ENCODE results near the gene TLE1.
"Not testable (repeated sequence)": the region's sequence is repeated elsewhere in the genome, so short reads cannot be mapped to it uniquely, and the experiment has no call there.

Gene TLE1

GRCh38 chr9:81621785-81622259 lies 67.5 kb downstream of the TLE1 start:
- no peak for DNase-seq

- DNase-seq = no peak
These were observed 68.2 kb downstream of the TLE1 start for GRCh38 chr9:81621118-81621517.

- DNase-seq = no peak
These were observed 69.4 kb downstream of the TLE1 start for GRCh38 chr9:81620002-81620390.

- no peak for DNase-seq
These were observed 69.9 kb downstream of the TLE1 start for GRCh38 chr9:81619353-81620001.

GRCh38 chr9:81618923-81619322 lies 70.4 kb downstream of the TLE1 start:
- DNase-seq = no peak

GRCh38 chr9:81616141-81616540 lies 73.2 kb downstream of the TLE1 start:
- DNase-seq = no peak

- DNase-seq = no peak
These were observed 75.0 kb downstream of the TLE1 start for GRCh38 chr9:81614335-81614734.

- no peak for DNase-seq
These were observed 76.1 kb downstream of the TLE1 start for GRCh38 chr9:81613002-81613812.

- no peak for DNase-seq
These were observed 77.7 kb downstream of the TLE1 start for GRCh38 chr9:81611664-81612063.

GRCh38 chr9:81610740-81611107 lies 78.6 kb downstream of the TLE1 start:
- DNase-seq = no peak

- DNase-seq = no peak
These were observed 79.3 kb downstream of the TLE1 start for GRCh38 chr9:81609782-81610739.

- DNase-seq = no peak
These were observed 81.1 kb downstream of the TLE1 start for GRCh38 chr9:81608289-81608657.

- DNase-seq = no peak
These were observed 81.6 kb downstream of the TLE1 start for GRCh38 chr9:81607593-81608288.

- DNase-seq = not testable (repeated sequence)
These were observed 83.1 kb downstream of the TLE1 start for GRCh38 chr9:81606261-81606660.

- DNase-seq = no peak
These were observed 84.1 kb downstream of the TLE1 start for GRCh38 chr9:81605170-81605670.

GRCh38 chr9:81604306-81605169 lies 84.8 kb downstream of the TLE1 start:
- no peak for DNase-seq

- no peak for DNase-seq
These were observed 86.3 kb downstream of the TLE1 start for GRCh38 chr9:81602887-81603680.

- no peak for DNase-seq
These were observed 87.4 kb downstream of the TLE1 start for GRCh38 chr9:81601639-81602623.

GRCh38 chr9:81600631-81601030 lies 88.7 kb downstream of the TLE1 start:
- no peak for DNase-seq
